ENCODE data around the gene CDH4. TPM values are rescaled to one million over a fixed set of nuclear protein-coding genes. Genes with fewer than 3 reads are reported as not detected.

CDH4 gene
- total RNA-seq, 1 donor from 2014 or later: 8.3 TPM

- Mint-ChIP-seq H3K4me3 (no peak overlapping the region), H3K27me3 (peaks cover 31% of the 10 kb centered on the region), H3K9me3 (no peaks in the 10 kb centered on the region), H3K4me1 (ENCODE audit: unreplicated experiment) (peaks cover 8% of the 10 kb centered on the region), H3K36me3 (no peaks in the 10 kb centered on the region), H3K27ac (no peak overlapping the region)
- DNase-seq (ENCODE audit: extremely low spot score, unreplicated experiment): no peak
- TF ChIP-seq, protein P1, sequence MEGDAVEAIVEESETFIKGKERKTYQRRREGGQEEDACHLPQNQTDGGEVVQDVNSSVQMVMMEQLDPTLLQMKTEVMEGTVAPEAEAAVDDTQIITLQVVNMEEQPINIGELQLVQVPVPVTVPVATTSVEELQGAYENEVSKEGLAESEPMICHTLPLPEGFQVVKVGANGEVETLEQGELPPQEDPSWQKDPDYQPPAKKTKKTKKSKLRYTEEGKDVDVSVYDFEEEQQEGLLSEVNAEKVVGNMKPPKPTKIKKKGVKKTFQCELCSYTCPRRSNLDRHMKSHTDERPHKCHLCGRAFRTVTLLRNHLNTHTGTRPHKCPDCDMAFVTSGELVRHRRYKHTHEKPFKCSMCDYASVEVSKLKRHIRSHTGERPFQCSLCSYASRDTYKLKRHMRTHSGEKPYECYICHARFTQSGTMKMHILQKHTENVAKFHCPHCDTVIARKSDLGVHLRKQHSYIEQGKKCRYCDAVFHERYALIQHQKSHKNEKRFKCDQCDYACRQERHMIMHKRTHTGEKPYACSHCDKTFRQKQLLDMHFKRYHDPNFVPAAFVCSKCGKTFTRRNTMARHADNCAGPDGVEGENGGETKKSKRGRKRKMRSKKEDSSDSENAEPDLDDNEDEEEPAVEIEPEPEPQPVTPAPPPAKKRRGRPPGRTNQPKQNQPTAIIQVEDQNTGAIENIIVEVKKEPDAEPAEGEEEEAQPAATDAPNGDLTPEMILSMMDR (conservative IDR thresholded peaks at IDR 0.05): no peak
Observed at GRCh38 chr20:61582196-61582923, 330.3 kb downstream of the CDH4 start.

DNA sequence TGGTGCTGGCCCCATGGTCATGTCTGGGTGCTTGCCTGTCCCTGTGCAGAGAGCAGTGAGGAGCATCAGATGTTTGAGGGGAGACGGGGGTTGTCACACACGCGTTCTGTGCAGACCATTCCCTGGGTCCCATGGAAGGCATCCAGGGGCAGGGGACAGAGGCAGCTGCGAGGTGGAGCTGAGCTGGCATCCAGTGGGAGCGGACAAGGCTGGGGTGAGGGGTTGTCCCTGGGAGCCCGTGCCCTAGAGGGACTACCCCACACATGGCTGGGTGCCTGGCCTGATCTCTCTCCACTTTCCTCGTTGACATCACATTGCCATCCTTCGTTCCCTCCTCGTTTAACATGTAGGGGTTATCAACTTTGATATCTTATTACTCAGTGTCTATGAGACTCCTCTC lies 331.3 kb downstream of the CDH4 start:
- Mint-ChIP-seq H3K9me3 (no peaks in the 10 kb centered on the region), H3K4me3 (no peak overlapping the region)

GRCh38 chr20:61584851-61585250 lies 332.8 kb downstream of the CDH4 start:
- H3K27me3 Mint-ChIP-seq: peaks cover 33% of the 10 kb centered on the region
- TF ChIP-seq, protein P1 (conservative IDR thresholded peaks at IDR 0.05): no peak
- H3K4me3 Mint-ChIP-seq: no peak overlapping the region
- no peaks in the 10 kb centered on the region for H3K9me3 Mint-ChIP-seq
- no peaks in the 10 kb centered on the region for H3K36me3 Mint-ChIP-seq
- no peak overlapping the region for H3K27ac Mint-ChIP-seq
- peaks cover 26% of the 10 kb centered on the region for H3K4me1 Mint-ChIP-seq (ENCODE audit: unreplicated experiment)
- DNase-seq (ENCODE audit: extremely low spot score, unreplicated experiment): no peak

More for the DNA sequence above, 331.3 kb downstream of the CDH4 start:
- peaks cover 15% of the 10 kb centered on the region for H3K4me1 Mint-ChIP-seq (ENCODE audit: unreplicated experiment)
- no peaks in the 10 kb centered on the region for H3K36me3 Mint-ChIP-seq
- peaks cover 30% of the 10 kb centered on the region for H3K27me3 Mint-ChIP-seq
- no peak for DNase-seq (ENCODE audit: extremely low spot score, unreplicated experiment)
- no peak overlapping the region for H3K27ac Mint-ChIP-seq
- TF ChIP-seq, protein P1 (conservative IDR thresholded peaks at IDR 0.05): no peak

- TF ChIP-seq, protein P1 (conservative IDR thresholded peaks at IDR 0.05): no peak
- H3K36me3 Mint-ChIP-seq: no peaks in the 10 kb centered on the region
- H3K4me1 Mint-ChIP-seq (ENCODE audit: unreplicated experiment): peaks cover 26% of the 10 kb centered on the region
- H3K4me3 Mint-ChIP-seq: no peak overlapping the region
- H3K9me3 Mint-ChIP-seq: no peaks in the 10 kb centered on the region
- DNase-seq (ENCODE audit: extremely low spot score, unreplicated experiment): no peak
- H3K27me3 Mint-ChIP-seq: peaks cover 33% of the 10 kb centered on the region
- H3K27ac Mint-ChIP-seq: no peak overlapping the region
Observed at GRCh38 chr20:61585764-61586163, 333.7 kb downstream of the CDH4 start.

- Mint-ChIP-seq H3K9me3 (peaks cover 6% of the 10 kb centered on the region), H3K4me1 (ENCODE audit: unreplicated experiment) (peaks cover 26% of the 10 kb centered on the region), H3K27me3 (peaks cover 37% of the 10 kb centered on the region), H3K4me3 (no peak overlapping the region), H3K36me3 (no peaks in the 10 kb centered on the region), H3K27ac (no peak overlapping the region)
- TF ChIP-seq, protein P1 (conservative IDR thresholded peaks at IDR 0.05): no peak
- no peak for DNase-seq (ENCODE audit: extremely low spot score, unreplicated experiment)
Observed at GRCh38 chr20:61587036-61587435, 335.0 kb downstream of the CDH4 start.
